ENCODE data around the gene YPEL1.

YPEL1 gene

DNA sequence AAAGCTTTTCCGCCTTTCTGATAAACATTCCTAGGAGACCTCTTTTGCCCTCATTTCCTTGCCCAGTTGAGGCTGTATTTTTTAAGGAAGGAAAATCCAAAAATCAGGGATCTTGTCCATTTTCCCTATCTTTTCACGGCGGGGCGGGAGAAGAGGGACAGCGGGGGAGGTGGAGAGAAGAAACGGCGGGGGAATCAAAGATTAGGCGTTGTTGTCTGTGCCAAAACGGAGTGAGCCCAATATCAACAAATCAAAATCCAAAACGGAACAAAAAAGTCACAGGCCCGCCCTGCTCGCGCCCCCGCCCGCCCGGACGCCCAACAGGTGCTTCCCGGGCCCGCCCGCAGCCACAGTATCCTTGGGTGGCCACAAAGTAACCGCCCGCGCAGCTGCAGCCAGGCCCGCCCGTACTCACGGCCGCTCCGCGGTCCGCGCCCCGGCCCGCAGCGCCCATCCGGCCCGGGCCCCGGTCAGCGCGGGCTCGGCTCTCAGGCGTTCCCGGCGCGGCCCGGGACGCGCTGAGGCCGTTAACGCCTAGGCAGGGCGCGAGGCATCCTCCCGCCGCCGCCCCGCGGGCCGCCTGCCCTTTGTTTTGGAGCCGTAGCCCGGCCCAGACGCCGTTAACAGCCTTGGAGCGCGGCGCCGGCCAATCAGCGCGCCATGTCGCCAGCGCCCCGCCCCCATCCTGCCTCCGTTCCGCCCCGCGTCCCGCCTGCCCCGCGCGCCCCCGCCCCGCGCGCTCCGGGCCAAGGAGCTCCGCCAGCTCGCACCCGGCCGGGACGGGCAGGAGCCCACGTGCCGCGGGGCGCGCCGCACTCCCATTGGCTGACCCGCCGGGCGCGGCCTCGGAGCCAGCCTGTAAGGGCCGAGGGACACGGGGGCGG is at the start of gene YPEL1:
Gene YPEL1, minus strand, starts transcription at position 595 of the 884 bp plus-strand sequence. CDS start 25,050 bp downstream, outside the sequence.
- DNase-seq = peak; percentile 91 to 93 (median 93)

DNA sequence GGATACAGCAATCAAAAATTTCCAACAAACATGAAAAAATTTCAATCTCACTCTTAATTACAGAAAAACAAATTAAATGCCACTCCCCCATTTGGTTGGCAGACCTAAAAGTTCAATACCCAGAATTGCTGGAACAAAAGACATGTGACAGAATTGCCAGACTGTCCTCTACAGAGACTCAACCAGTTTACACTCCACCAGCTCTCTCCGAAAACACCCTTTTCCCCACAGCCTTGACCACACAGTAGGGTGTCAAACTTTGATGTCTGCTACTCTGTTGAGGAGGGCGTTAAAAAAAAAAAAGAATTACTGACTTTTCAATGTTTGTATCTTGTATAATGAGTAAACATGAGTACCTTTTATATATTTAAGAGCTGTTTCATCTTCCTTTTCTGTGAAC is 44.7 kb upstream of the YPEL1 start:
- no peak for DNase-seq

DNA sequence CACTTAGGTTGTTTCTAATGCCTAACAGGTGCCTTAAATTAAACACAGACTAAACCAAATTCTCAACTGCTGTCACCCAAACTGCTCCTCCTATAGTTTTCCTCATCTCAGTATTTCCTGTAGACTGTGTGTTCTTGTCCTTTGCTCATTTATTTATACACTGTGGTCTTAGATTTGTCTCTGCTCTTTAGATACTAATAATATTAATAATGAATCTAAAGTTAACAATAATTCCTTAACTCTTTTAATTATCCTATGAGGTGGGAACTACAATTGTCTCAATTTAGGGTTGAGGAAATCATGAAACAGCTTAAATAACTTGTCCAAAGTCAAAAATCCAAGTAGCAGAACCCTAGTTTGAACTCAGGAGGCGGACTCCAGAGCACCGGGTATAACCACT is 43.9 kb upstream of the YPEL1 start:
- DNase-seq = no peak

DNA sequence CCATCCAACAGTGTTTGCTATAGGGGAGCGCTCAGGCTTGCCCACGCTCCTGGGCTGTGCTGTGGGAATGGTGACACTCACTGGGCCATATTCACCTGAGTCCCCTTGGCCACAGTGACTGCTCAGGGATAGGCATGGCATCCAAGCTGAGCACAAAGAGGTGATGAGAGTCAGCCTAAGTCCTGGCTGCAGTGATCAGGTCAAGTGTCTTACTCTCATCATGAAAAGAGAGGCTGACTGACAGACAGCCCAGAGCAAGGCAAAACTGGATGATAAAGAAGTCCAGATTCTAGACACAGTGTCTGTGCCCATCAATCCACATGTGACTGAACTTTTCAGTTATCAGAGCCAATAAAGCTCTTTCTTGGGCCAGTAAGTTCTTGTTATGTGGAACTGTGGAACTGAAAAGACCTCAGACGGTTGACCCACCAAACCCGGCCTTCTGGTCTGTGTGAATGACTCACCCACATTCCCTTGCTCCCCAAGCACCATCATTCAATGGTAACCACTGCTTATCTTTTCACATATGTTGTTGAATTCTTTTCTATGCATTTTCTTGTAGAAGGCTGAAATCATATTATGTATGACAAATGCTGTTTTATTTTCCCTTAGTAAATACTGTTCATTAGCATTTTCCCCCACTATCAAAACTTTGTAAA is 43.2 kb upstream of the YPEL1 start:
- DNase-seq = no peak

DNA sequence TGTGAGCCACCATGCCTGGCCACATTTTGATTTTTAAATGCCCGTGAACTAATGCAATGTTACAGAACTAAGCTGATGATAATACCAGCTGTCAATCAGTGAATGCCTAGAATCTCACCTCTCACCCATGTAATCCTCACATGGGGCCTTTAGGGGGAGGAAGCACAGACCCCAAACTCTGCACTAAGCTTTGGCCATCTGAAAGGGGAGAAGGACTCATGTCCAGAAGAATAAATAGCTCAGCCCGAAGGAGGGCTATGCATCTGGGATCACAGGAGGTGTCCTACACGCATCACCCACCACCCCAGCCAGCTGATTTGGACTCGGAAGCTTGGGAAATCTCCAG is 36.0 kb upstream of the YPEL1 start:
- no peak for DNase-seq

DNA sequence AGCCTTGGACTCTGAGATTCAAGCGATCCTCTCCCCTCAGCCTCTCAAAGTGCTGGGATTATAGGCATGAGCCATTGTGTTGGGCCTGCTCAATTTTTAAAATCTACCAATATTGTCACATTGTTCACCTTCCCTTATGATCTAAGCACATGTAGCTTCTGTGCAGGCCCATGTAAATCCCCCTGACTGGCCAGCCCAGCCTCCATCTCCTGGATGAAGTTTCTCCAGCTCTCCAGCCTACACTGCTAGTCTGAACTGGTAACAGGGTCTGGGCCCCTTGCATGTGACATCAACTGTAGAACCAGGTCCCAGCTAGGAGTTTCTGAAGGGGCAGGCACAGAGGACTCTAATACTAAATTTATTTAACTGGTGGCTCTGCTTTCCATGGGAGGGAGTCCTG is 32.8 kb upstream of the YPEL1 start:
- no peak for DNase-seq

GRCh38 chr22:21766691-21767462 is 31.3 kb upstream of the YPEL1 start:
- DNase-seq = no peak

- no peak for DNase-seq
These were observed 30.4 kb upstream of the YPEL1 start for GRCh38 chr22:21765909-21766529.

- peak in 1 of 3 experiments; percentile 23 for DNase-seq
These were observed 28.6 kb upstream of the YPEL1 start for GRCh38 chr22:21764038-21764804.

DNA sequence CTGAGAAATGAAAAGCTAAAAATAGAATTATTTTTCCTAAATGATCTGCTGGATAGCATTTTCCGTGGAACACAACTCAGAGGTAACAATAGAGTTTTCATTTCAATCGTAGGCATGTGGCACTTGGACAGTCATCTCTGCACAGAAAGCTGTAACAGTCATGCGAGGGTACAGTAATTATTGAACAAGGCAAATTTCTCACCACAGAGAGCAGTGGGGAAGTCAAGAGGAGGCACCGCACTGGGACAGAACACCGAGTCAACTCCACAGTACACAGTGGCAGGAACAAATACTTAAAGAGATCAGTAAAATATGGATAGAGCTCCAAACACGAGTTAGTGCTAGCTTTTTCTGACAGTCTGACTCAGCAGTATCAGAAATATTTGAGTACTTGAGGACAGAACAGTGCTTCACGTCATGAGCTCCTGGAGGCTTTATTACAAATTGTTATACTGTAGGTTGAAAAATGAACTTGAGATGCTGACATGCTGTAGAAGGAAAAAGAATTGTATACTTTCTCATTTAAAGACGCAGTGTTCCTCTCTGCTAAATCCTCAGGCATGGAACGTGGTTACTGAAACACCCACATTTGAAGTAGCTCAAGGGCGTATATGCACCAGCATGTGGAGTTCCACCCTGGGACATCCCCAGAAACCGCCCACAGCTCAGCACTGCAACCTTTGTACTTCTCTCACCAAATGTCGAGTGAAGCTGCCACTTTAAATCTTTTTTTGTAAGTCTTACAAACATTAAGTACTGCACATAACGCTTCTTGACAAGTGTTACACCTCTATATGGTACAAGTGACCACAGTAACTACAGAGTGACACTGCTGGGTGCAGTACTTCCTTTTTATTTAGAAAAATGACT is 27.4 kb upstream of the YPEL1 start:
- peak in 1 of 3 experiments; percentile 12 for DNase-seq

GRCh38 chr22:21761994-21762680 is 26.5 kb upstream of the YPEL1 start:
- DNase-seq = no peak

- DNase-seq = no peak
These were observed 25.5 kb upstream of the YPEL1 start for GRCh38 chr22:21761086-21761485.

GRCh38 chr22:21760640-21761039 is 25.0 kb upstream of the YPEL1 start:
- DNase-seq = peak in 2 of 3 experiments; percentile 10 to 28

- DNase-seq = no peak
These were observed 24.2 kb upstream of the YPEL1 start for GRCh38 chr22:21759646-21760376.

DNA sequence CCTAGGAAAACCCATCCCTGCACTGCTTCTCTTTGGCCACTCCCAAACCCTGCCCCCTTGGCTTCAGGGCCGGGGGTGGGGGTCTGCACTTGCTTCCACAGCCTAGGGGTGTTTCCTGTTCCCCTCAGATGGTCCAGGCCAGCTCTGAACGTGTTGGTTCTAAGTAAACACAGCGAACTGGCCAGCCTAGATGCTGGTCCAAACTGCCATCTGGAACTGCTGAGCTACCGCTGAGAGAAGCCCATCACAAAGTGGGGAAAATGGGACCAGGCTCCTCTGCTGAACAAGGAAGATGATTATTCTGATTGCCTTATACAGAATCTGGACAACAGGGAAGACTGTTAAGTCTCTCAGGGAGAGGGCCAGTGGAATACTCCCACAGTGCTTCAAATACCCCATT is 23.5 kb upstream of the YPEL1 start:
- DNase-seq = no peak

GRCh38 chr22:21758091-21758864 is 22.7 kb upstream of the YPEL1 start:
- no peak for DNase-seq

DNA sequence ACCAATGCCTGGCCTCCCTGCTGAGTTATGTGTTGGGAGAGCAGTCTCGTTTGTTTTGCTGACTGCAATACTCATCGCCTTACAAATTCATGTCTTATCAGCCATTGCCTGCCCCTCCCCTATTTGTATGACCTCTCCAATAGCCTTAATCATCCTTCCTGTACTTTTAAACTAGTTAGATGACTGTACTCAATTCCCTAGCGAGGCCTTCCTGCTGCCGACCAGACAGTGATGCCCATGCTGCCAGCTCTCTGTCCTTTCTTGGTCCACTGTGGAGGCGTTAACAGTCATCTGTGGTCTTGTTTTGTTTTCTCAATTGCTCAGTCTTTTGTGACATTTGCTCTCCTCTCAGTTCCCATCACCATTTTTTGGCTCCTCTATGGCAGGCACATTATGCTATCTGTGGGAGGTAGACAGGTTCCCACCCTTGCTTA is 20.3 kb upstream of the YPEL1 start:
- DNase-seq = no peak

DNA sequence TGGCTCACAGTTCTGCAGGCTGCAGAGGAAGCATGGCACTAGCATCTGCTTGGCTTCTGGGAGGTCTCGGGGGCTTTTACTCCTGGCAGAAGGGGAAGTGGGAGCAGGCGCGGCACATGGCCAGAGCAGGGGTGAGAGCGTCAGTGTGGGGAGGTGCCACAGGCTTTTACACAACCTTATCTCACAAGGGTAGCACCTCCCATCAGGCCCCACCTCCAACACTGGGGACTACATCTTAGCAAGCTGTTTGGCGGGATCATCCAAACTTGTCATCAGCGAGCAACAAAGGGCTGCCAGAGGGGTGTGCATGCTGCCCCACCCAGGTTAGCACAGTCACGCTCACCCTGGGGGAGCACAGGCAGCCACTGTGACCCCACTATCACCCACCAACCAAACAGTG is 18.9 kb upstream of the YPEL1 start:
- DNase-seq = no peak
